HG02840 (cell line): ENCODE results near the gene NDC1.
"Not testable (repeated sequence)": the region's sequence is repeated elsewhere in the genome, so short reads cannot be mapped to it uniquely, and the experiment has no call there.

Experiments used
- ATAC-seq: cut with Tn5 transposase; IDR thresholded peaks from one replicate; pipeline ENCODE4 v1.9.1; 2021; ENCODE audit warnings: mild to moderate bottlenecking, moderate library complexity, moderate number of reproducible peaks; ENCODE audit not compliant: unreplicated experiment, low FRiP score

Gene NDC1

GRCh38 chr1:53833393-53833792, 4.7 kb downstream of the NDC1 start:
- ATAC-seq: no peak

- no peak for ATAC-seq
These were observed 11.7 kb downstream of the NDC1 start for GRCh38 chr1:53826367-53826766.

- ATAC-seq: no peak
These were observed 12.8 kb downstream of the NDC1 start for GRCh38 chr1:53825306-53825705.

GRCh38 chr1:53822931-53823330, 15.2 kb downstream of the NDC1 start:
- ATAC-seq: no peak

- no peak for ATAC-seq
These were observed 16.7 kb downstream of the NDC1 start for GRCh38 chr1:53821380-53821779.

- ATAC-seq: no peak
These were observed 18.7 kb downstream of the NDC1 start for GRCh38 chr1:53819387-53819786.

- not testable (repeated sequence) for ATAC-seq
These were observed 21.5 kb downstream of the NDC1 start for GRCh38 chr1:53816584-53816983.

GRCh38 chr1:53815484-53815883, 22.6 kb downstream of the NDC1 start:
- ATAC-seq: not testable (repeated sequence)

GRCh38 chr1:53811414-53811851, 26.7 kb downstream of the NDC1 start:
- ATAC-seq: no peak

- no peak for ATAC-seq
These were observed 27.6 kb downstream of the NDC1 start for GRCh38 chr1:53810497-53810896.

- ATAC-seq: no peak
These were observed 28.1 kb downstream of the NDC1 start for GRCh38 chr1:53810007-53810406.

- ATAC-seq: no peak
These were observed 30.2 kb downstream of the NDC1 start for GRCh38 chr1:53807916-53808315.

- ATAC-seq: no peak
These were observed 33.1 kb downstream of the NDC1 start for GRCh38 chr1:53804791-53805505.

- ATAC-seq: no peak
These were observed 33.9 kb downstream of the NDC1 start for GRCh38 chr1:53804181-53804580.

GRCh38 chr1:53800621-53801020, 37.5 kb downstream of the NDC1 start:
- no peak for ATAC-seq

GRCh38 chr1:53799141-53799540, 39.0 kb downstream of the NDC1 start:
- ATAC-seq: no peak

GRCh38 chr1:53792806-53793205, 45.3 kb downstream of the NDC1 start:
- ATAC-seq: no peak

GRCh38 chr1:53787655-53788054, 50.4 kb downstream of the NDC1 start:
- no peak for ATAC-seq

GRCh38 chr1:53783056-53783455, 55.0 kb downstream of the NDC1 start:
- no peak for ATAC-seq

- no peak for ATAC-seq
These were observed 56.4 kb downstream of the NDC1 start for GRCh38 chr1:53781654-53782053.

- no peak for ATAC-seq
These were observed 60.8 kb downstream of the NDC1 start for GRCh38 chr1:53777272-53777671.

- no peak for ATAC-seq
These were observed 66.4 kb downstream of the NDC1 start for GRCh38 chr1:53771648-53772047.

GRCh38 chr1:53769780-53770179, 68.3 kb downstream of the NDC1 start:
- ATAC-seq: no peak
